Astrocyte (in vitro differentiated cells and primary cell): Measurements from ENCODE around the gene ZNF749. TPM values are rescaled to one million over a fixed set of nuclear protein-coding genes. Genes with fewer than 3 reads are reported as not detected.

Source experiments
- DNase-seq: peaks from one replicate; pipeline ENCODE4 v3.0.0-alpha.2; 2010; ENCODE audit warnings: low read depth
- FAIRE-seq: peaks from 2 replicates; lab custom pipeline; 2011; peaks lifted over from hg19 to GRCh38; lab: Jason Lieb, UNC
- H2AFZ ChIP-seq: 2 replicates; pipeline ENCODE4 v1.6.0; 2012; ENCODE audit warnings: low read depth, low read length, inconsistent platforms
- H3K27ac ChIP-seq: 2 replicates; pipeline ENCODE4 v1.5.1; 2011; ENCODE audit warnings: low read depth, low read length, inconsistent platforms
- H3K27me3 ChIP-seq: 2 replicates; pipeline ENCODE4 v1.6.0; 2011; ENCODE audit warnings: low read length, inconsistent platforms; ENCODE audit not compliant: insufficient read depth
- H3K36me3 ChIP-seq: 2 replicates; pipeline ENCODE4 v1.5.1; 2011; ENCODE audit warnings: low read length, inconsistent platforms; ENCODE audit not compliant: insufficient read depth
- H3K4me1 ChIP-seq: 2 replicates; pipeline ENCODE4 v1.5.1; 2011; ENCODE audit warnings: low read length, inconsistent platforms; ENCODE audit not compliant: insufficient read depth
- H3K4me2 ChIP-seq: 2 replicates; pipeline ENCODE4 v1.6.0; 2012; ENCODE audit warnings: low read length, inconsistent platforms
- H3K4me3 ChIP-seq: 2 replicates; pipeline ENCODE4 v1.5.1; 2011; ENCODE audit warnings: low read depth, mild to moderate bottlenecking, low read length, inconsistent platforms; ENCODE audit not compliant: insufficient read depth
- H3K79me2 ChIP-seq: 2 replicates; pipeline ENCODE4 v1.6.0; 2012; ENCODE audit warnings: mild to moderate bottlenecking, low read length, inconsistent platforms; ENCODE audit not compliant: insufficient read depth
- H3K9ac ChIP-seq: 2 replicates; pipeline ENCODE4 v1.6.0; 2012; ENCODE audit warnings: mild to moderate bottlenecking, low read length, inconsistent platforms
- H3K9me3 ChIP-seq: 2 replicates; pipeline ENCODE4 v1.5.1; 2012; ENCODE audit warnings: low read depth, mild to moderate bottlenecking, low read length, inconsistent platforms; ENCODE audit not compliant: insufficient read depth
- H4K20me1 ChIP-seq: 2 replicates; pipeline ENCODE4 v1.6.0; 2012; ENCODE audit warnings: low read length, inconsistent platforms; ENCODE audit not compliant: insufficient read depth
- H3K27ac Mint-ChIP-seq: one replicate; pipeline ENCODE4 v1.8.0; 2021; ENCODE audit warnings: mild to moderate bottlenecking, mixed read lengths; ENCODE audit not compliant: unreplicated experiment
- H3K27me3 Mint-ChIP-seq: one replicate; pipeline ENCODE4 v1.8.0; 2021; ENCODE audit warnings: low read depth, mixed read lengths; ENCODE audit not compliant: unreplicated experiment
- H3K36me3 Mint-ChIP-seq: one replicate; pipeline ENCODE4 v1.8.0; 2021; ENCODE audit warnings: low read depth, mixed read lengths; ENCODE audit not compliant: unreplicated experiment
- H3K4me1 Mint-ChIP-seq: one replicate; pipeline ENCODE4 v1.8.0; 2021; ENCODE audit warnings: low read depth, mixed read lengths; ENCODE audit not compliant: unreplicated experiment
- H3K4me3 Mint-ChIP-seq: one replicate; pipeline ENCODE4 v1.8.0; 2021; ENCODE audit warnings: mild to moderate bottlenecking, moderate library complexity, mixed read lengths; ENCODE audit not compliant: unreplicated experiment
- H3K9me3 Mint-ChIP-seq: one replicate; pipeline ENCODE4 v1.8.0; 2021; ENCODE audit warnings: mild to moderate bottlenecking, mixed read lengths; ENCODE audit not compliant: unreplicated experiment
- CTCF ChIP-seq: IDR thresholded peaks from 2 replicates; pipeline ENCODE4 v1.5.1; 2011; ENCODE audit warnings: low read depth, mild to moderate bottlenecking, inconsistent platforms, low read length, moderate library complexity; ENCODE audit not compliant: insufficient read depth
- EZH2 ChIP-seq: IDR thresholded peaks from 2 replicates; pipeline ENCODE4 v1.6.1; 2012; ENCODE audit warnings: mild to moderate bottlenecking, low read length, inconsistent platforms; ENCODE audit not compliant: insufficient read depth
- total RNA-seq: library from RNA; stranded (reverse); gene quantifications from 2 replicates; pipeline ENCODE4 v1.2.1, GENCODE V29; 2021

The ZNF749 gene
- total RNA-seq, 1 donor from 2014 or later, result 16.2 TPM

DNA sequence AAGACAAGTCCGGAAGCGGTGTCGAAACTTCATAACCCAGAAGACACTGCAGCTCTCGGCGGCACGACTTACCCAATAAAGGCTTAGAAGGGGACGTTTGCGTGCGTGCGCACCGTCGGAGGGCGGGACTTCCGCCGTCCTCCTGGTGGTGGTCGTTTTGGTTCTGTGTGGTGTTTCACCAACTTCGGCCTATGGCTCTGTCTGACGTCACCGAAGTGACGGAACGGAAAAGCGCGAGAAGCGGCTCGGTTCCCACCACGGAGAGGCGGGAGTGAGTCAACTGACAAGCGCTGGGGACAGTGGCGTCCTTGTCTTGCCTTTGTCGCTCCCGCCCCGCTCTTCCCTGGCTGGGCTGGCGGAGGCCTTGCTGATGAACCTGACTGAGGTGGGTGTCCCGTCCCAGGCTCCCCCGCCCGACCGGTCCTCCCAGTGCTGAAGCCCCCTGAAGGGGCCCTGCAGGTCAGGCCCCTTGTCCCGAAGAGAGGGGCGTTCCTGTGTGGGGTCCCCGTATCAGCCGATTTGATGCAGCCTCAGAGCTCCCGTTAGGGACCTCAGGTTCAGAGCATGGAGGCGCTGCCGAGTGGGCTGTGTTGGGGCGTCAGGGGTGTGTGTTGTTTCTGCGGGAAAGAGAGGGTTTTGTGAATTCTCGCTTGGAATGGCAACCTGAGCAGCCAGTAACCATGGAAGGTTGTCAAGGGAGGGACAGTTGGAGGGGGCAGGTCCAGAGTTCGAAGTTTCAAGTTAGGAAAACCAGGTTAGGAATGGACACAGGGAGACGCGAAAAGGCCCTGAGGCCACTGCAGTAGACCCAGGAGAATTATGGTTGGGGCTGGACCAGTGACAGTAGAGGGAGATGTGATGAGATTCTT is 45.2 kb upstream of the ZNF749 start, which contains the start of gene ZNF548:
TSS of gene ZNF548 (plus strand) at position 125 of the 869 bp plus-strand sequence. CDS start at position 371, 246 bp downstream.
- FAIRE-seq (peak; percentile 34), DNase-seq (peak; percentile 99)
- H3K9ac ChIP-seq, result peak within 1 kb of the TSS; percentile 96
- peaks cover 19% of the 10 kb centered on the region for H4K20me1 ChIP-seq
- TF ChIP-seq CTCF, result peak; percentile 17
- TF ChIP-seq EZH2, result no peak
- H3K27ac ChIP-seq, result peak within 1 kb of the TSS; percentile 93
- H3K4me1 ChIP-seq, result peaks cover 7% of the 10 kb centered on the region
- Mint-ChIP-seq H3K4me1 (peaks cover 7% of the 10 kb centered on the region), H3K4me3 (peak within 1 kb of the TSS; percentile 97), H3K36me3 (peaks cover 12% of the 10 kb centered on the region), H3K9me3 (peaks cover 2% of the 10 kb centered on the region), H3K27me3 (no peaks in the 10 kb centered on the region), H3K27ac (peak within 1 kb of the TSS; percentile 88)
- no peaks in the 10 kb centered on the region for H3K27me3 ChIP-seq
- no peaks in the 10 kb centered on the region for H3K36me3 ChIP-seq
- H3K4me3 ChIP-seq, result peak within 1 kb of the TSS; percentile 94
- no peaks in the 10 kb centered on the region for H3K9me3 ChIP-seq
- peaks cover 48% of the 10 kb centered on the region for H3K79me2 ChIP-seq
- H3K4me2 ChIP-seq, result peak within 1 kb of the TSS; percentile 98
- H2AFZ ChIP-seq, result peak within 1 kb of the TSS; percentile 88

DNA sequence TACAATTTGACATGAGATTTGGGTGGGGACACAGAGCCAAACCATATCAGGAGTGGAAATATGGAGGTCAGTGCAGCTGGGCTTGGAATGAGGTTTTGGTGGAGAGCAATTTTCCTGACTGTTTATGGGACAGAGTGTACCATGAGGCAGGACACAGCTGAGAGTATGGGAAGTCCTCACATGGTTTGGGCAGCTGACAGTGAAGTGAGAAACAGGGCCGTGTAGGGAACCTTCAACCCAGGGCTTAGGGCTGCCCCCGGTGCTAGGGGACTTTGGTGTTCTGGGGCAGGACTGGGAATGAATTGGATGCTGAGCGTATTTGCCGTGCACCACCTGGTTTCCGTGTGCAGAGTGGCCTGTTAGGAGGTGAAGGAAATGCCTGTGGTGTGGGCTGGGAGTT is 39.4 kb upstream of the ZNF749 start:
- Mint-ChIP-seq H3K27me3 (no peaks in the 10 kb centered on the region), H3K4me3 (no peak overlapping the region), H3K27ac (no peak overlapping the region), H3K4me1 (peaks cover 4% of the 10 kb centered on the region), H3K9me3 (peaks cover 12% of the 10 kb centered on the region), H3K36me3 (peaks cover 46% of the 10 kb centered on the region)
- peaks cover 4% of the 10 kb centered on the region for H3K4me1 ChIP-seq
- no peak overlapping the region for H3K27ac ChIP-seq
- peaks cover 62% of the 10 kb centered on the region for H3K79me2 ChIP-seq
- FAIRE-seq (no peak), DNase-seq (no peak)
- peaks cover 15% of the 10 kb centered on the region for H4K20me1 ChIP-seq
- peaks cover 39% of the 10 kb centered on the region for H3K9me3 ChIP-seq
- H3K9ac ChIP-seq, result no peak overlapping the region
- H3K4me3 ChIP-seq, result no peak overlapping the region
- no peak overlapping the region for H3K4me2 ChIP-seq
- no peak for TF ChIP-seq EZH2
- TF ChIP-seq CTCF, result no peak
- no peak overlapping the region for H2AFZ ChIP-seq
- H3K27me3 ChIP-seq, result no peaks in the 10 kb centered on the region
- H3K36me3 ChIP-seq, result peaks cover 23% of the 10 kb centered on the region
